A673 (cell line): ENCODE results near the gene KPNB1. TPM values are rescaled to one million over a fixed set of nuclear protein-coding genes. Genes with fewer than 3 reads are reported as not detected.

Experiments
- BruUV-seq: library from RNA; stranded (reverse); fragments of 400-500 nt; replicated peaks from 2 replicates; lab custom pipeline; 2021; lab: Mats Ljungman, UMichigan
- CTCF ChIA-PET: fragments of 300-600 bp; sonication (Branson Sonifier 250); formaldehyde crosslinking; loops from one replicate; lab custom pipeline; 2022; ENCODE audit warnings: antibody characterized with exemption; lab: Charles Lee
- POLR2A ChIA-PET: fragments of 300-600 bp; sonication (Branson Sonifier 250); formaldehyde crosslinking; loops from one replicate; lab custom pipeline; 2022; ENCODE audit warnings: antibody characterized with exemption; ENCODE audit not compliant: low non-redundant PET; lab: Charles Lee
- DNase-seq: peaks from one replicate; pipeline ENCODE4 v3.0.0-alpha.2; 2015; ENCODE audit warnings: low spot score
- H3K27ac ChIP-seq: fragments of 200-600 bp; sonication (generic); 2 replicates; pipeline ENCODE4 v1.5.1; 2016; ENCODE audit warnings: mixed run types, low read depth, mild to moderate bottlenecking, mixed read lengths, antibody characterized with exemption, low read length; ENCODE audit not compliant: poor library complexity, severe bottlenecking
- H3K27me3 ChIP-seq: fragments of 200-600 bp; sonication (generic); replicated peaks from 2 replicates; pipeline ENCODE4 v1.6.1; 2017; ENCODE audit warnings: mixed run types, low read depth, mild to moderate bottlenecking, mixed read lengths, antibody characterized with exemption, low read length; ENCODE audit not compliant: insufficient read depth, poor library complexity
- H3K36me3 ChIP-seq: fragments of 200-600 bp; sonication (generic); 2 replicates; pipeline ENCODE4 v1.6.1; 2016; ENCODE audit warnings: mixed run types, mild to moderate bottlenecking, mixed read lengths, antibody characterized with exemption, low read length; ENCODE audit not compliant: insufficient read depth, poor library complexity, severe bottlenecking
- H3K4me1 ChIP-seq: fragments of 200-600 bp; sonication (generic); 2 replicates; pipeline ENCODE4 v1.6.1; 2017; ENCODE audit warnings: mixed run types, mild to moderate bottlenecking, mixed read lengths, antibody characterized with exemption, low read length; ENCODE audit not compliant: insufficient read depth, poor library complexity, severe bottlenecking
- H3K4me3 ChIP-seq: fragments of 200-600 bp; sonication (generic); 2 replicates; pipeline ENCODE4 v1.5.1; 2016; ENCODE audit warnings: low read depth, mixed run types, mild to moderate bottlenecking, mixed read lengths, low read length; ENCODE audit not compliant: poor library complexity, severe bottlenecking
- H3K9me3 ChIP-seq: fragments of 200-600 bp; sonication (generic); 2 replicates; pipeline ENCODE4 v1.6.1; 2016; ENCODE audit warnings: mixed run types, low read depth, mild to moderate bottlenecking, mixed read lengths, antibody characterized with exemption, low read length; ENCODE audit not compliant: poor library complexity, severe bottlenecking
- EZH2 ChIP-seq: fragments of 200-600 bp; sonication (generic); IDR thresholded peaks from 2 replicates; pipeline ENCODE4 v1.6.1; 2017; ENCODE audit warnings: borderline replicate concordance, low read depth, mild to moderate bottlenecking, mixed read lengths, antibody characterized with exemption, low read length; ENCODE audit not compliant: poor library complexity, severe bottlenecking
- intact Hi-C: fragments of 100-400 bp; cut with micrococcal nuclease; formaldehyde crosslinking; loops from one replicate; pipeline ENCODE4 v1.10.0; 2022; ENCODE audit not compliant: unreplicated experiment
- total RNA-seq: library from RNA; stranded (reverse); gene quantifications from 2 replicates; pipeline ENCODE4 v1.2.3, GENCODE V29; 2021
- TF ChIP-seq, protein P1 (sequence below): fragments of 300-800, 200-600 bp; sonication (generic); conservative IDR thresholded peaks from 2 replicates; pipeline ENCODE4 v1.5.1; 2017; ENCODE audit warnings: low read depth, mild to moderate bottlenecking, antibody characterized with exemption, low read length, moderate library complexity, mixed read lengths

KPNB1 gene
- total RNA-seq, 1 experiment from 2014 or later, result 429 TPM

DNA sequence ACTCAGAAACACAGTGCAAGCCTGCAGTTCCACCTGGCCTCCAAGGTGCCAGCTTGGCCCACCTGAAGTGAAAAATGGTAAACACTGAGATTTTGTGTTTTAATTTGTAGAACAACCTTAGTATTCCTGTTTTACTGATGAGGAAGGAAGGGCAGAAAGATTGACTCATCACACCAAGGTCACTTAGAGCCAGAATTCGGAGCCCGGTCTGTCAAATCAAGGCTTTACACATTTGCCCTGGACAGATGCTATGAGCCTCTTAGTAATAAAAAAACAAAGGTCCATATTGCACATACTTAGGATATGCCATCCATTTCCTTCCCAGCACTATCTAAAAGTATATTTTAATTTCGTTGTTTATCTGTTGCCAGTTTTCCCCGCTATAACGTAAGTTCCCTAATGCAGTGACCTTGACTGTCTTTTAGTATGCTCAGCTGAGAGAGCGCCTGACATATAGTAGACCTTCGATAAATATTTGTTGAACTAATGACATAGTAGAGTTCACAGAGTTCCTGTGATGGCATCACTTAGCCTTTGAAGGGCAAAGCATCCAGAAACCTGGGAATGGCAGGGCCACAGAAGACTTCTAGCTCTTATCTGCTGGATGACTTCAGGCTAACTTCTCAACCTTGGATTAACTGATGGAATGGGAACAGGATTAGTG lies 37.1 kb downstream of the KPNB1 start:
- Histone ChIP-seq H3K27me3 (no peaks in the 10 kb centered on the region), H3K4me1 (no peaks in the 10 kb centered on the region), H3K27ac (no peak overlapping the region), H3K4me3 (no peak overlapping the region), H3K9me3 (no peaks in the 10 kb centered on the region), H3K36me3 (peaks cover 19% of the 10 kb centered on the region)
- no TSS peak for BruUV-seq
- TF ChIP-seq EZH2, result no peak
- TF ChIP-seq, protein P1, sequence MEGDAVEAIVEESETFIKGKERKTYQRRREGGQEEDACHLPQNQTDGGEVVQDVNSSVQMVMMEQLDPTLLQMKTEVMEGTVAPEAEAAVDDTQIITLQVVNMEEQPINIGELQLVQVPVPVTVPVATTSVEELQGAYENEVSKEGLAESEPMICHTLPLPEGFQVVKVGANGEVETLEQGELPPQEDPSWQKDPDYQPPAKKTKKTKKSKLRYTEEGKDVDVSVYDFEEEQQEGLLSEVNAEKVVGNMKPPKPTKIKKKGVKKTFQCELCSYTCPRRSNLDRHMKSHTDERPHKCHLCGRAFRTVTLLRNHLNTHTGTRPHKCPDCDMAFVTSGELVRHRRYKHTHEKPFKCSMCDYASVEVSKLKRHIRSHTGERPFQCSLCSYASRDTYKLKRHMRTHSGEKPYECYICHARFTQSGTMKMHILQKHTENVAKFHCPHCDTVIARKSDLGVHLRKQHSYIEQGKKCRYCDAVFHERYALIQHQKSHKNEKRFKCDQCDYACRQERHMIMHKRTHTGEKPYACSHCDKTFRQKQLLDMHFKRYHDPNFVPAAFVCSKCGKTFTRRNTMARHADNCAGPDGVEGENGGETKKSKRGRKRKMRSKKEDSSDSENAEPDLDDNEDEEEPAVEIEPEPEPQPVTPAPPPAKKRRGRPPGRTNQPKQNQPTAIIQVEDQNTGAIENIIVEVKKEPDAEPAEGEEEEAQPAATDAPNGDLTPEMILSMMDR, result no peak
- CTCF ChIA-PET, result no interaction called here
- POLR2A ChIA-PET, result no interaction called here
- intact Hi-C loops, result no loop called here
- DNase-seq, result no peak

GRCh38 chr17:47687328-47687690 lies 37.6 kb downstream of the KPNB1 start:
- intact Hi-C loops, result no loop called here
- POLR2A ChIA-PET, result no interaction called here
- no peak for TF ChIP-seq EZH2
- TF ChIP-seq, protein P1, result no peak
- no peaks in the 10 kb centered on the region for H3K9me3 ChIP-seq
- CTCF ChIA-PET, result no interaction called here
- no peak for DNase-seq
- peaks cover 14% of the 10 kb centered on the region for H3K36me3 ChIP-seq
- no peak overlapping the region for H3K27ac ChIP-seq
- BruUV-seq, result no TSS peak
- no peaks in the 10 kb centered on the region for H3K4me1 ChIP-seq
- no peak overlapping the region for H3K4me3 ChIP-seq
- H3K27me3 ChIP-seq, result no peaks in the 10 kb centered on the region

GRCh38 chr17:47687748-47688147 lies 38.0 kb downstream of the KPNB1 start:
- intact Hi-C loops, result no loop called here
- TF ChIP-seq, protein P1, result no peak
- CTCF ChIA-PET, result no interaction called here
- POLR2A ChIA-PET, result no interaction called here
- no peak for DNase-seq
- no peak overlapping the region for H3K4me3 ChIP-seq
- BruUV-seq, result no TSS peak
- no peaks in the 10 kb centered on the region for H3K9me3 ChIP-seq
- H3K27ac ChIP-seq, result no peak overlapping the region
- no peaks in the 10 kb centered on the region for H3K27me3 ChIP-seq
- peaks cover 10% of the 10 kb centered on the region for H3K36me3 ChIP-seq
- no peaks in the 10 kb centered on the region for H3K4me1 ChIP-seq
